ENCODE data around the gene CA12. TPM values are rescaled to one million over a fixed set of nuclear protein-coding genes. Genes with fewer than 3 reads are reported as not detected.
A peak's percentile ranks its signal among the peaks of the same experiment; 100 is the strongest.

CA12 gene
- total and polyA plus RNA-seq, 12 donors: under 0.01 to 1.4 (median 0.31) TPM; not detected in 2

DNA sequence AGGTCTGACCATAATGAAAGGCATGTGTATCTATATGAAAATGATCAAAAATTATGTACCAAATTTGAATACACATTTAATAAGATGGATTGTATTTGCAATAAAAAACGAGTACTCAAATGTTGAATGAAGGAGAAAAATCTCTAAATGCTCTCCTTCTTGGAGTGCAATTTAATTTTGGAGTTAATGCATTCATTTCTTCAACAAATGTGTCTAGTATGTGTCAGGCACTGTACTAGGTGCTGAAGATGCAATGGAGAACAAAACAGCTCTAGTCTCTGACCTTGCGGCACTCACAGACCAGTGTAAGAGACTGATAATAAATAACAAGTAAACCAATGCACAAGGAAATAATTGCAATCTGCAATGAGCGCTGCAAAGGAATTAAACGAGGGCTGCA lies 28.8 kb downstream of the CA12 start:
- H3K4me3 ChIP-seq: no peak overlapping the region
- intact Hi-C loops (cut with DNase I): no loop called here
- H3K4me1 ChIP-seq (replicated peaks in 1 of 2): peaks cover 10 to 18% of the 10 kb centered on the region in 2 donors
- TF ChIP-seq POLR2A (IDR thresholded peaks at IDR 0.05): no peak
- no peak for TF ChIP-seq CTCF (IDR thresholded peaks at IDR 0.05)
- H3K9me3 ChIP-seq (replicated peaks in 1 of 3): no peaks in the 10 kb centered on the region
- no peak for DNase-seq
- H3K27me3 ChIP-seq: no peaks in the 10 kb centered on the region
- 86 to 90% (median 87%) methylated on average over 4 of the region's 4 CpGs for WGBS, 4 donors
- H3K36me3 ChIP-seq (replicated peaks in 1 of 2): no peaks in the 10 kb centered on the region
- no peak overlapping the region for H3K27ac ChIP-seq

DNA sequence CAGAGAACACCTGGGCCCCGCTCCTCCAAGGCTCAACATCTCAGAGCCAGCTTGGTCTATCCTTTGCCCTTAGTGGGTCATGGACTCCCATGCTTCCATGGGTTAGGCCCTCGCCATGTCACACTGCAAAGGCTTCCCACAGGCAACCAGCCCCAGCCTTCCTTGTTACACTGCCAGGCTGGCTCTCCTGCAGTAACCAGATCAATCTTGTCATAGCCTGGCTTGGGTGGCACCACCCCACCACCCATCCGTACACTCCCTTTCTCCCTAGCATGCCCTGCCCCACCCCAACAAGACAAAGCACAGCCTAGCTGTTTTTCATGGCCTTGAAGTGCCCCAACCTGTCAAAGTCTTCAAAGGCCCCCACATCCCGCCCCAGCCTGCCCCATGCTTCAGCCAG lies 30.5 kb downstream of the CA12 start:
- WGBS, 4 donors: 80 to 100% (median 93%) methylated on average over 4 of the region's 4 CpGs
- Histone ChIP-seq H3K9me3 (replicated peaks in 1 of 3) (no peaks in the 10 kb centered on the region), H3K4me3 (no peak overlapping the region), H3K36me3 (replicated peaks in 1 of 2) (no peaks in the 10 kb centered on the region), H3K4me1 (replicated peaks in 1 of 2) (peaks cover 10 to 18% of the 10 kb centered on the region in 2 donors), H3K27ac (no peak overlapping the region), H3K27me3 (no peaks in the 10 kb centered on the region)
- no peak for TF ChIP-seq CTCF (IDR thresholded peaks at IDR 0.05)
- TF ChIP-seq POLR2A (IDR thresholded peaks at IDR 0.05): no peak
- no peak for DNase-seq
- intact Hi-C loops (cut with DNase I): no loop called here

GRCh38 chr15:63350178-63350621 lies 31.4 kb downstream of the CA12 start:
- Histone ChIP-seq H3K4me3 (no peak overlapping the region), H3K27ac (peak overlapping the region in 1 of 5 donors; percentile 17), H3K4me1 (replicated peaks in 1 of 2) (peaks cover 10 to 18% of the 10 kb centered on the region in 2 donors), H3K9me3 (replicated peaks in 1 of 3) (no peaks in the 10 kb centered on the region), H3K36me3 (replicated peaks in 1 of 2) (no peaks in the 10 kb centered on the region), H3K27me3 (no peaks in the 10 kb centered on the region)
- peak in 1 of 7 donors; percentile 25 for DNase-seq
- TF ChIP-seq CTCF (IDR thresholded peaks at IDR 0.05): no peak
- intact Hi-C loops (cut with DNase I): no loop called here
- 52 to 64% (median 60%) methylated on average over 4 to 5 of the region's 5 CpGs for WGBS, 4 donors

GRCh38 chr15:63349621-63350020 lies 32.0 kb downstream of the CA12 start:
- Histone ChIP-seq H3K4me3 (no peak overlapping the region), H3K9me3 (replicated peaks in 1 of 3) (no peaks in the 10 kb centered on the region), H3K27me3 (no peaks in the 10 kb centered on the region), H3K36me3 (replicated peaks in 1 of 2) (no peaks in the 10 kb centered on the region), H3K4me1 (replicated peaks in 1 of 2) (peaks cover 10 to 18% of the 10 kb centered on the region in 2 donors), H3K27ac (no peak overlapping the region)
- 56 to 70% (median 66%) methylated on average over 5 of the region's 5 CpGs for WGBS, 4 donors
- TF ChIP-seq CTCF (IDR thresholded peaks at IDR 0.05) (no peak), POLR2A (IDR thresholded peaks at IDR 0.05) (no peak)
- intact Hi-C loops (cut with DNase I): no loop called here
- no peak for DNase-seq
